Smooth muscle cell (in vitro differentiated cells): ENCODE data around the gene OR2M7. TPM values are rescaled to one million over a fixed set of nuclear protein-coding genes. Genes with fewer than 3 reads are reported as not detected.

ENCODE experiments used
- DNase-seq: peaks from one replicate; lab custom pipeline; 2025; ENCODE audit not compliant: unreplicated experiment; lab: John Stamatoyannopoulos, UW
- H2AFZ ChIP-seq: fragments of 200-600 bp; sonication (generic); 2 replicates; pipeline ENCODE4 v1.6.0; 2016; ENCODE audit warnings: antibody characterized with exemption, low read depth, mild to moderate bottlenecking
- H3F3A ChIP-seq: fragments of 200-600 bp; sonication (generic); 2 replicates; pipeline ENCODE4 v1.6.0; 2017; ENCODE audit warnings: antibody characterized with exemption, low read depth
- H3K27ac ChIP-seq: fragments of 200-600 bp; sonication (generic); 2 replicates; pipeline ENCODE4 v1.5.1; 2016; ENCODE audit warnings: low read depth, mild to moderate bottlenecking
- H3K27me3 ChIP-seq: fragments of 200-600 bp; sonication (generic); 2 replicates; pipeline ENCODE4 v1.6.1; 2016; ENCODE audit warnings: low read depth, mild to moderate bottlenecking
- H3K36me3 ChIP-seq: fragments of 200-600 bp; sonication (generic); 2 replicates; pipeline ENCODE4 v1.5.1; 2016; ENCODE audit warnings: low read depth
- H3K4me1 ChIP-seq: fragments of 200-600 bp; sonication (generic); 2 replicates; pipeline ENCODE4 v1.5.1; 2016; ENCODE audit warnings: low read depth
- H3K4me2 ChIP-seq: fragments of 200-600 bp; sonication (generic); 2 replicates; pipeline ENCODE4 v1.6.0; 2016; ENCODE audit warnings: mild to moderate bottlenecking
- H3K4me3 ChIP-seq: fragments of 200-600 bp; sonication (generic); 2 replicates; pipeline ENCODE4 v1.5.1; 2016; ENCODE audit warnings: mild to moderate bottlenecking
- H3K79me2 ChIP-seq: fragments of 200-600 bp; sonication (generic); 2 replicates; pipeline ENCODE4 v1.6.0; 2016; ENCODE audit warnings: low read depth, mild to moderate bottlenecking
- H3K9ac ChIP-seq: fragments of 200-600 bp; sonication (generic); 2 replicates; pipeline ENCODE4 v1.6.0; 2016; ENCODE audit warnings: low read depth
- H3K9me3 ChIP-seq: fragments of 200-600 bp; sonication (generic); replicated peaks from 2 replicates; pipeline ENCODE4 v1.5.1; 2016; ENCODE audit warnings: low read depth
- H4K20me1 ChIP-seq: fragments of 200-600 bp; sonication (generic); 2 replicates; pipeline ENCODE4 v1.6.0; 2016; ENCODE audit warnings: low read depth
- WGBS: methylation state at CpG from one replicate; pipeline ENCODE4 v1.1.7; 2016; ENCODE audit warnings: low lambda C conversion rate; 5-methylcytosine and 5-hydroxymethylcytosine counted together
- polyA plus RNA-seq: library from polyadenylated mRNA; unstranded; fragments of >200 nt; fragmentation: Nextera tagmentation; extraction: Ambion mirVana; gene quantifications from 2 replicates; pipeline ENCODE4 v1.2.1, GENCODE V29; 2016
- total RNA-seq: library from RNA; depleted of rRNA; stranded (reverse); fragments of >200 nt; gene quantifications from 2 replicates; pipeline ENCODE4 v1.2.3, GENCODE V29; 2014
- TF ChIP-seq, protein P1 (sequence below): fragments of 200-600 bp; sonication (generic); IDR thresholded peaks from 2 replicates; pipeline ENCODE4 v1.5.1; 2017; ENCODE audit warnings: borderline replicate concordance, mild to moderate bottlenecking, antibody characterized with exemption; ENCODE audit not compliant: insufficient read depth, poor library complexity, severe bottlenecking

OR2M7 gene
- total and polyA plus RNA-seq, 2 experiments from 2014 or later: not detected

DNA sequence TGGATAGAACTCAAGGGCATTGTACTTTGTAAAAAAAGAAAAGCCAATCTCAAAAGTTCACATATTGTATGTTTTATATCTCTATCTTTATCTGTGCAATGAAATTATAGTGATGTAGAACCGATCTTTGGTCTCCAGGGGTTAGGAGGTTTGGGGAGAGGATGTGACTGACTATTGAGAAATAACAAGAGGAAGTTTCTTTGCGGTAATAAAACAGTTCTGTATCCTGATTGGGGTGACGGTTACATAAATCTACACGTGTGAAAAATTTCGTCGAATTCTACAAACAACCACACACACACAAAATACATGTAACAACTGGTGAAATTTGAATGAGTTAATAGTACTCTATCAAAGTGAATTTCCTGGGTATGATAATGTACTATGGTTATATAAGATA is 36.0 kb downstream of the OR2M7 start:
- Histone ChIP-seq H3K27ac (no peak overlapping the region), H3K4me1 (no peaks in the 10 kb centered on the region), H2AFZ (no peak overlapping the region), H3K79me2 (no peaks in the 10 kb centered on the region), H3K4me2 (no peak overlapping the region), H3K9ac (no peak overlapping the region), H4K20me1 (no peaks in the 10 kb centered on the region), H3K27me3 (no peaks in the 10 kb centered on the region), H3K36me3 (no peaks in the 10 kb centered on the region), H3F3A (no peaks in the 10 kb centered on the region), H3K9me3 (peaks cover 11% of the 10 kb centered on the region), H3K4me3 (no peak overlapping the region)
- TF ChIP-seq, protein P1, sequence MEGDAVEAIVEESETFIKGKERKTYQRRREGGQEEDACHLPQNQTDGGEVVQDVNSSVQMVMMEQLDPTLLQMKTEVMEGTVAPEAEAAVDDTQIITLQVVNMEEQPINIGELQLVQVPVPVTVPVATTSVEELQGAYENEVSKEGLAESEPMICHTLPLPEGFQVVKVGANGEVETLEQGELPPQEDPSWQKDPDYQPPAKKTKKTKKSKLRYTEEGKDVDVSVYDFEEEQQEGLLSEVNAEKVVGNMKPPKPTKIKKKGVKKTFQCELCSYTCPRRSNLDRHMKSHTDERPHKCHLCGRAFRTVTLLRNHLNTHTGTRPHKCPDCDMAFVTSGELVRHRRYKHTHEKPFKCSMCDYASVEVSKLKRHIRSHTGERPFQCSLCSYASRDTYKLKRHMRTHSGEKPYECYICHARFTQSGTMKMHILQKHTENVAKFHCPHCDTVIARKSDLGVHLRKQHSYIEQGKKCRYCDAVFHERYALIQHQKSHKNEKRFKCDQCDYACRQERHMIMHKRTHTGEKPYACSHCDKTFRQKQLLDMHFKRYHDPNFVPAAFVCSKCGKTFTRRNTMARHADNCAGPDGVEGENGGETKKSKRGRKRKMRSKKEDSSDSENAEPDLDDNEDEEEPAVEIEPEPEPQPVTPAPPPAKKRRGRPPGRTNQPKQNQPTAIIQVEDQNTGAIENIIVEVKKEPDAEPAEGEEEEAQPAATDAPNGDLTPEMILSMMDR: no peak
- DNase-seq: no peak
- WGBS: 43% methylated on average over 6 of the region's 6 CpGs

DNA sequence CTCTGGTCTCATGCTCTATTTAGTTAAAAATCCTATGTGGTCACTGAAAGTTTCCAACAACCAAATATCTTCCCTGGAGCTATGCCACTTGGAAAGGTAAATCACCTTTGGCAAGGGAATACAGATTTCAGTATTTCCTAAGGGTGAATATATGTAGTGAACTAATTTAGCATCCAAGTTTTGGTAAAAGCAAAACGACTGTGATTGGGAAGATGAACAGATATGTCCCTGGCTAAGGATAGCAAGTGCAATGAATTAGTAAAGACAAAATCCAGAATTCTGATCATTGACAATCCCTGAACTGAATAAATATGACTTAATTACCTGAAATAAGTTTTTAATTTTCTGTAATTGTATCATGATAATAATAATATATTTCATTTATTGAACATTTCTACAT is 46.5 kb downstream of the OR2M7 start, which contains the start of gene OR2T33:
Gene OR2T33 (minus strand): TSS at position 101 of the 400 bp plus-strand sequence. CDS start 4,162 bp downstream, outside the sequence.
- Histone ChIP-seq H3K4me2 (no peak within 1 kb of the TSS), H4K20me1 (no peaks in the 10 kb centered on the region), H3F3A (no peaks in the 10 kb centered on the region), H2AFZ (no peak within 1 kb of the TSS), H3K27me3 (no peaks in the 10 kb centered on the region), H3K36me3 (no peaks in the 10 kb centered on the region), H3K9ac (no peak within 1 kb of the TSS), H3K79me2 (no peaks in the 10 kb centered on the region), H3K27ac (no peak within 1 kb of the TSS), H3K4me3 (no peak within 1 kb of the TSS), H3K4me1 (no peaks in the 10 kb centered on the region), H3K9me3 (peaks cover 7% of the 10 kb centered on the region)
- DNase-seq: no peak
- WGBS: 27% methylated on average over 1 of the region's 1 CpG
- TF ChIP-seq, protein P1: no peak

Other genes starting within 250 kb of the OR2M7 start
- not detected in 2 replicates for gene OR2L13, start 229.4 kb downstream of the OR2M7 start, total RNA-seq
- gene OR2L13, start 229.4 kb downstream of the OR2M7 start, polyA plus RNA-seq: not detected in 2 replicates
- gene OR2M5, start 179.4 kb downstream of the OR2M7 start, total RNA-seq: not detected in 2 replicates
- gene OR2M5, start 179.4 kb downstream of the OR2M7 start, polyA plus RNA-seq: not detected in 2 replicates
- not detected in 2 replicates for gene OR2M2, start 149.7 kb downstream of the OR2M7 start, total RNA-seq
- not detected in 2 replicates for gene OR2M2, start 149.7 kb downstream of the OR2M7 start, polyA plus RNA-seq
- not detected in 2 replicates for gene OR2M3, start 127.3 kb downstream of the OR2M7 start, total RNA-seq
- gene OR2M3, start 127.3 kb downstream of the OR2M7 start, polyA plus RNA-seq: not detected in 2 replicates
- not detected in 2 replicates for gene OR2M4, start 93.2 kb downstream of the OR2M7 start, total RNA-seq
- not detected in 2 replicates for gene OR2M4, start 93.2 kb downstream of the OR2M7 start, polyA plus RNA-seq
- not detected in 2 replicates for gene OR2T33, start 46.6 kb downstream of the OR2M7 start, total RNA-seq
- gene OR2T33, start 46.6 kb downstream of the OR2M7 start, polyA plus RNA-seq: not detected in 2 replicates
- not detected in 2 replicates for gene OR2T12, start 21.1 kb downstream of the OR2M7 start, total RNA-seq
- not detected in 2 replicates for gene OR2T12, start 21.1 kb downstream of the OR2M7 start, polyA plus RNA-seq
- not detected in 2 replicates for gene OR14C36, start 24.2 kb upstream of the OR2M7 start, total RNA-seq
- not detected in 2 replicates for gene OR14C36, start 24.2 kb upstream of the OR2M7 start, polyA plus RNA-seq
- not detected in 2 replicates for gene OR2T4, start 37.1 kb upstream of the OR2M7 start, total RNA-seq
- gene OR2T4, start 37.1 kb upstream of the OR2M7 start, polyA plus RNA-seq: not detected in 2 replicates
- not detected in 2 replicates for gene OR2T6, start 51.2 kb upstream of the OR2M7 start, total RNA-seq
- not detected in 2 replicates for gene OR2T6, start 51.2 kb upstream of the OR2M7 start, polyA plus RNA-seq
- not detected in 2 replicates for gene OR2T1, start 78.5 kb upstream of the OR2M7 start, total RNA-seq
- gene OR2T1, start 78.5 kb upstream of the OR2M7 start, polyA plus RNA-seq: not detected in 2 replicates
- not detected in 2 replicates for gene OR2T2, start 121.1 kb upstream of the OR2M7 start, total RNA-seq
- not detected in 2 replicates for gene OR2T2, start 121.1 kb upstream of the OR2M7 start, polyA plus RNA-seq
- gene OR2T3, start 148.8 kb upstream of the OR2M7 start, total RNA-seq: not detected in 2 replicates
- not detected in 2 replicates for gene OR2T3, start 148.8 kb upstream of the OR2M7 start, polyA plus RNA-seq
- 0.04 TPM in 1 of 2 replicates, not detected in the other for gene OR2T5, start 164.0 kb upstream of the OR2M7 start, total RNA-seq
- gene OR2T5, start 164.0 kb upstream of the OR2M7 start, polyA plus RNA-seq: not detected in 2 replicates
- gene OR2G6, start 183.5 kb upstream of the OR2M7 start, total RNA-seq: not detected in 2 replicates
- not detected in 2 replicates for gene OR2G6, start 183.5 kb upstream of the OR2M7 start, polyA plus RNA-seq
- gene OR2T29, start 238.2 kb upstream of the OR2M7 start, total RNA-seq: not detected in 2 replicates
- gene OR2T29, start 238.2 kb upstream of the OR2M7 start, polyA plus RNA-seq: not detected in 2 replicates